PC-9 (cell line): ENCODE results near the gene KRIT1. TPM values are rescaled to one million over a fixed set of nuclear protein-coding genes. Genes with fewer than 3 reads are reported as not detected.
A peak's percentile ranks its signal among the peaks of the same experiment; 100 is the strongest.

Experiments used
- BruUV-seq: library from RNA; stranded (reverse); fragments of 400-500 nt; replicated peaks from 2 replicates; lab custom pipeline; 2021; lab: Mats Ljungman, UMichigan
- CTCF ChIA-PET: fragments of 300-600 bp; sonication (Branson Sonifier 250); formaldehyde crosslinking; loops from one replicate; lab custom pipeline; 2022; ENCODE audit warnings: antibody characterized with exemption; lab: Charles Lee
- POLR2A ChIA-PET: fragments of 300-600 bp; sonication (Branson Sonifier 250); formaldehyde crosslinking; loops from one replicate; lab custom pipeline; 2022; ENCODE audit warnings: antibody characterized with exemption; ENCODE audit not compliant: unreplicated experiment; lab: Charles Lee
- DNase-seq, 2 experiments: peaks; one replicate each; pipeline versions ENCODE4 v3.0.0 to v3.0.0-alpha.2; 2015 to 2022; ENCODE audit warnings: mixed read lengths in 1 of 2
- H2AFZ ChIP-seq: fragments of 200-600 bp; sonication (generic); 2 replicates; pipeline ENCODE4 v1.8.1; 2017; ENCODE audit warnings: antibody characterized with exemption
- H3F3A ChIP-seq: fragments of 200-600 bp; sonication (generic); 2 replicates; pipeline ENCODE4 v1.8.1; 2017; ENCODE audit warnings: antibody characterized with exemption, mild to moderate bottlenecking, low read depth; ENCODE audit not compliant: insufficient read depth
- H3K27ac ChIP-seq: fragments of 200-600 bp; sonication (generic); 2 replicates; pipeline ENCODE4 v1.6.1; 2016; ENCODE audit warnings: mixed run types
- H3K27me3 ChIP-seq: fragments of 200-600 bp; sonication (generic); 2 replicates; pipeline ENCODE4 v1.6.1; 2016; ENCODE audit warnings: low read depth, mixed run types; ENCODE audit not compliant: insufficient read depth
- H3K36me3 ChIP-seq: fragments of 200-600 bp; sonication (generic); 2 replicates; pipeline ENCODE4 v1.6.1; 2016; ENCODE audit warnings: low read depth, mixed run types
- H3K4me1 ChIP-seq: fragments of 200-600 bp; sonication (generic); replicated peaks from 2 replicates; pipeline ENCODE4 v1.6.1; 2016; ENCODE audit warnings: mixed run types; ENCODE audit not compliant: insufficient read depth
- H3K4me2 ChIP-seq: fragments of 200-600 bp; sonication (generic); 2 replicates; pipeline ENCODE4 v1.6.1; 2017; ENCODE audit warnings: mixed run types
- H3K4me3 ChIP-seq: fragments of 200-600 bp; sonication (generic); 2 replicates; pipeline ENCODE4 v1.6.1; 2016; ENCODE audit warnings: mixed run types
- H3K79me2 ChIP-seq: fragments of 200-600 bp; sonication (generic); 2 replicates; pipeline ENCODE4 v1.6.1; 2017; ENCODE audit warnings: low read depth, mixed run types
- H3K9me2 ChIP-seq: fragments of 200-600 bp; sonication (generic); 2 replicates; pipeline ENCODE4 v1.8.1; 2017; ENCODE audit warnings: mild to moderate bottlenecking; ENCODE audit not compliant: insufficient read depth
- H3K9me3 ChIP-seq: fragments of 200-600 bp; sonication (generic); 2 replicates; pipeline ENCODE4 v1.8.1; 2016; ENCODE audit warnings: low read depth; ENCODE audit not compliant: insufficient read depth
- H4K20me1 ChIP-seq: fragments of 200-600 bp; sonication (generic); 2 replicates; pipeline ENCODE4 v1.8.1; 2017; ENCODE audit not compliant: insufficient read depth
- CTCF ChIP-seq: fragments of 200-600 bp; sonication (generic); conservative IDR thresholded peaks from 2 replicates; pipeline ENCODE4 v1.6.1; 2017; ENCODE audit warnings: mixed run types, antibody characterized with exemption, mild to moderate bottlenecking, moderate library complexity
- EZH2 ChIP-seq: fragments of 200-600 bp; sonication (generic); IDR thresholded peaks from 2 replicates; pipeline ENCODE4 v1.8.0; 2017; ENCODE audit warnings: antibody characterized with exemption, low read depth
- intact Hi-C: fragments of 100-400 bp; cut with micrococcal nuclease; formaldehyde crosslinking; loops from one replicate; pipeline ENCODE4 v1.10.0; 2022; ENCODE audit not compliant: unreplicated experiment
- total RNA-seq: library from RNA; stranded (reverse); gene quantifications from 2 replicates; pipeline ENCODE4 v1.2.3, GENCODE V29; 2021

Gene KRIT1
- total RNA-seq, 1 experiment from 2014 or later, result 52.6 TPM

GRCh38 chr7:92253251-92253650 is 7.5 kb upstream of the KRIT1 start:
- POLR2A ChIA-PET, result no interaction called here

GRCh38 chr7:92251181-92251580 is 5.5 kb upstream of the KRIT1 start:
- Histone ChIP-seq H3K4me3 (no peak overlapping the region), H3K27me3 (no peaks in the 10 kb centered on the region), H3K36me3 (peaks cover 7% of the 10 kb centered on the region), H3K4me2 (no peak overlapping the region), H3K4me1 (peaks cover 15% of the 10 kb centered on the region), H3K79me2 (peaks cover 98% of the 10 kb centered on the region), H4K20me1 (peaks cover 5% of the 10 kb centered on the region; the same call in 1 of the 2 replicates), H3F3A (no peaks in the 10 kb centered on the region), H3K9me3 (peaks cover 7% of the 10 kb centered on the region; the same call in 1 of the 2 replicates), H3K27ac (peak overlapping the region; percentile 1; the same call in 1 of the 2 replicates), H2AFZ (no peak overlapping the region), H3K9me2 (peaks cover 4% of the 10 kb centered on the region; the same call in 1 of the 2 replicates)
- ChIA-PET POLR2A (no interaction called here), CTCF (no interaction called here)
- TF ChIP-seq EZH2 (no peak), CTCF (no peak)
- no peak for DNase-seq
- no TSS peak for BruUV-seq
- intact Hi-C loops, result no loop called here

More at GRCh38 chr7:92253251-92253650, 7.5 kb upstream of the KRIT1 start:
- no peaks in the 10 kb centered on the region for H4K20me1 ChIP-seq
- H3K4me2 ChIP-seq, result no peak overlapping the region
- H3K27ac ChIP-seq, result no peak overlapping the region
- no peaks in the 10 kb centered on the region for H3K27me3 ChIP-seq
- H3K79me2 ChIP-seq, result peaks cover 96% of the 10 kb centered on the region
- no peak for TF ChIP-seq CTCF
- no peak for TF ChIP-seq EZH2
- peaks cover 7% of the 10 kb centered on the region for H3K36me3 ChIP-seq
- intact Hi-C loops, result no loop called here
- no peak overlapping the region for H2AFZ ChIP-seq
- no TSS peak for BruUV-seq
- no peak for DNase-seq
- H3K9me2 ChIP-seq, result peaks cover 4% of the 10 kb centered on the region; the same call in 1 of the 2 replicates
- CTCF ChIA-PET, result no interaction called here
- peaks cover 2% of the 10 kb centered on the region for H3K4me1 ChIP-seq
- H3K4me3 ChIP-seq, result no peak overlapping the region
- no peaks in the 10 kb centered on the region for H3F3A ChIP-seq
- H3K9me3 ChIP-seq, result peaks cover 7% of the 10 kb centered on the region; the same call in 1 of the 2 replicates

GRCh38 chr7:92250603-92251002 is 4.9 kb upstream of the KRIT1 start:
- Histone ChIP-seq H3F3A (no peaks in the 10 kb centered on the region), H3K27ac (peak overlapping the region; percentile 1; the same call in 1 of the 2 replicates), H3K4me1 (peaks cover 15% of the 10 kb centered on the region), H3K9me2 (peaks cover 2% of the 10 kb centered on the region; the same call in 1 of the 2 replicates), H3K27me3 (no peaks in the 10 kb centered on the region), H2AFZ (no peak overlapping the region), H3K9me3 (peaks cover 7% of the 10 kb centered on the region; the same call in 1 of the 2 replicates), H3K36me3 (peaks cover 7% of the 10 kb centered on the region), H3K79me2 (peaks cover 92% of the 10 kb centered on the region), H3K4me2 (no peak overlapping the region), H4K20me1 (peaks cover 5% of the 10 kb centered on the region; the same call in 1 of the 2 replicates), H3K4me3 (no peak overlapping the region)
- BruUV-seq, result no TSS peak
- no peak for TF ChIP-seq EZH2
- TF ChIP-seq CTCF, result no peak
- no peak for DNase-seq
- POLR2A ChIA-PET, result no interaction called here
- intact Hi-C loops, result no loop called here
- CTCF ChIA-PET, result no interaction called here
